H1 (cell line): ENCODE data around the gene SLC27A6. TPM values are rescaled to one million over a fixed set of nuclear protein-coding genes. Genes with fewer than 3 reads are reported as not detected.
"Not testable (repeated sequence)": the region's sequence is repeated elsewhere in the genome, so short reads cannot be mapped to it uniquely, and the experiment has no call there.

Source experiments
- CTCF ChIA-PET: fragments of 300-600 bp; sonication (Branson Sonifier 250); formaldehyde crosslinking; loops from one replicate; lab custom pipeline; 2021; ENCODE audit not compliant: partially characterized antibody; lab: Charles Lee
- POLR2A ChIA-PET: fragments of 300-600 bp; sonication (Branson Sonifier 250); formaldehyde crosslinking; loops from one replicate; lab custom pipeline; 2021; ENCODE audit warnings: inconsistent platforms; ENCODE audit not compliant: partially characterized antibody; lab: Charles Lee
- DNase-seq, 2 experiments: peaks; one replicate each; pipeline versions ENCODE4 v3.0.0 to v3.0.0-alpha.2; 2010 to 2022; ENCODE audit warnings: low spot score in 2 of 2, low read depth in 1 of 2, mixed read lengths in 1 of 2
- FAIRE-seq: peaks from 2 replicates; lab custom pipeline; 2011; peaks lifted over from hg19 to GRCh38; lab: Jason Lieb, UNC
- H2AFZ ChIP-seq: 2 replicates; pipeline ENCODE4 v1.8.1; 2012; ENCODE audit warnings: low read length, inconsistent platforms
- H2AK5ac ChIP-seq: 2 replicates; pipeline ENCODE4 v1.6.1; 2013; ENCODE audit warnings: low read depth, low read length
- H2BK120ac ChIP-seq: replicated peaks from 2 replicates; pipeline ENCODE3; 2013; ENCODE audit warnings: low read depth, low read length, inconsistent platforms
- H2BK12ac ChIP-seq: 2 replicates; pipeline ENCODE4 v1.6.1; 2013; ENCODE audit warnings: low read depth, low read length
- H2BK15ac ChIP-seq: 2 replicates; pipeline ENCODE4 v1.6.1; 2013; ENCODE audit warnings: low read length
- H2BK20ac ChIP-seq: 2 replicates; pipeline ENCODE4 v1.6.1; 2013; ENCODE audit warnings: low read length
- H2BK5ac ChIP-seq: 2 replicates; pipeline ENCODE4 v1.6.1; 2013; ENCODE audit warnings: low read depth, low read length
- H3K14ac ChIP-seq: 2 replicates; pipeline ENCODE4 v1.6.1; 2013; ENCODE audit warnings: inconsistent platforms; ENCODE audit not compliant: insufficient read length
- H3K18ac ChIP-seq: 2 replicates; pipeline ENCODE4 v1.6.1; 2013; ENCODE audit warnings: low read length; ENCODE audit errors: extremely low read depth
- H3K23ac ChIP-seq: 2 replicates; pipeline ENCODE4 v1.6.1; 2013; ENCODE audit warnings: inconsistent platforms; ENCODE audit not compliant: insufficient read length
- H3K23me2 ChIP-seq: 2 replicates; pipeline ENCODE4 v1.6.1; 2013; ENCODE audit warnings: low read depth, low read length
- H3K27ac ChIP-seq: 2 replicates; pipeline ENCODE4 v1.6.1; 2011; ENCODE audit warnings: low read depth, low read length, inconsistent platforms
- H3K27me3 ChIP-seq, 4 experiments: replicated peaks in 1 of 4; 1 replicate in 1 of 4; 2 replicates in 3 of 4; pipeline versions ENCODE4 v1.6.1 to v1.8.1; 2011 to 2013; ENCODE audit warnings: low read length in 3 of 4, mild to moderate bottlenecking in 3 of 4, inconsistent platforms in 2 of 4, mixed read lengths in 2 of 4, moderate library complexity in 1 of 4; ENCODE audit not compliant: control insufficient read depth in 3 of 4, insufficient read depth in 3 of 4; ENCODE audit errors: extremely low read depth in 1 of 4
- H3K36me3 ChIP-seq, 4 experiments: 2 replicates each; pipeline versions ENCODE4 v1.6.1 to v1.8.1; 2011 to 2013; ENCODE audit warnings: mild to moderate bottlenecking in 4 of 4, low read length in 3 of 4, moderate library complexity in 2 of 4, control low read depth in 1 of 4, inconsistent platforms in 1 of 4; ENCODE audit not compliant: insufficient read depth in 4 of 4, control insufficient read depth in 2 of 4
- H3K4ac ChIP-seq: replicated peaks from 2 replicates; pipeline ENCODE3; 2013; ENCODE audit warnings: low read length, low read depth, mixed read lengths, inconsistent platforms; ENCODE audit not compliant: insufficient read length
- H3K4me1 ChIP-seq, 4 experiments: replicated peaks in 1 of 4; 1 replicate in 1 of 4; 2 replicates in 3 of 4; pipeline versions ENCODE4 v1.6.1 to v1.8.1; 2011 to 2013; ENCODE audit warnings: low read length in 3 of 4, inconsistent platforms in 2 of 4, mixed read lengths in 1 of 4; ENCODE audit not compliant: insufficient read depth in 4 of 4, control insufficient read depth in 3 of 4
- H3K4me2 ChIP-seq, 2 experiments: 2 replicates each; pipeline versions ENCODE4 v1.6.1 to v1.8.1; 2011 to 2013; ENCODE audit warnings: low read depth in 2 of 2, low read length in 2 of 2, control low read depth in 1 of 2, inconsistent platforms in 1 of 2, mild to moderate bottlenecking in 1 of 2; ENCODE audit not compliant: insufficient read depth in 1 of 2
- H3K4me3 ChIP-seq, 4 experiments: fragments of 200-600, 300-600 bp in 1 of 4; sonication (generic), shearing (Covaris generic), sonication (Bioruptor Twin) in 1 of 4; 2 replicates each; pipeline versions ENCODE4 v1.5.1 to v1.8.1; 2011 to 2016; ENCODE audit warnings: low read length in 4 of 4, low read depth in 3 of 4, control low read depth in 2 of 4, inconsistent platforms in 2 of 4, mild to moderate bottlenecking in 2 of 4, mixed read lengths in 1 of 4, moderate library complexity in 1 of 4; ENCODE audit not compliant: insufficient read depth in 2 of 4; ENCODE audit errors: extremely low read depth in 1 of 4
- H3K56ac ChIP-seq: replicated peaks from 2 replicates; pipeline ENCODE3; 2013; ENCODE audit warnings: low read depth, mild to moderate bottlenecking, mixed read lengths, low read length, inconsistent platforms; ENCODE audit not compliant: insufficient read length
- H3K79me1 ChIP-seq: 2 replicates; pipeline ENCODE4 v1.6.1; 2013; ENCODE audit warnings: low read depth, low read length, control low read depth
- H3K79me2 ChIP-seq, 2 experiments: 2 replicates each; pipeline versions ENCODE4 v1.6.1 to v1.8.1; 2012 to 2013; ENCODE audit warnings: low read length in 2 of 2, mild to moderate bottlenecking in 2 of 2, inconsistent platforms in 1 of 2; ENCODE audit not compliant: insufficient read depth in 2 of 2, control insufficient read depth in 1 of 2
- H3K9ac ChIP-seq, 4 experiments: replicated peaks in 1 of 4; 1 replicate in 1 of 4; 2 replicates in 3 of 4; pipeline versions ENCODE4 v1.6.1 to v1.8.1; 2011 to 2013; ENCODE audit warnings: low read depth in 3 of 4, low read length in 3 of 4, control low read depth in 2 of 4, mild to moderate bottlenecking in 2 of 4, moderate library complexity in 2 of 4, inconsistent platforms in 1 of 4; ENCODE audit errors: extremely low read depth in 1 of 4
- H3K9me3 ChIP-seq, 2 experiments: 2 replicates each; pipeline versions ENCODE4 v1.6.1 to v1.8.1; 2012 to 2013; ENCODE audit warnings: mild to moderate bottlenecking in 2 of 2, moderate library complexity in 2 of 2, control low read depth in 1 of 2, inconsistent platforms in 1 of 2, low read depth in 1 of 2, low read length in 1 of 2, mixed read lengths in 1 of 2; ENCODE audit not compliant: insufficient read depth in 2 of 2
- H4K20me1 ChIP-seq, 2 experiments: replicated peaks in 1 of 2; 2 replicates each; pipeline versions ENCODE3 to v1.8.1; 2011 to 2013; ENCODE audit warnings: inconsistent platforms in 2 of 2, low read length in 2 of 2, mild to moderate bottlenecking in 1 of 2; ENCODE audit not compliant: insufficient read depth in 2 of 2, control insufficient read depth in 1 of 2
- H4K5ac ChIP-seq: 2 replicates; pipeline ENCODE4 v1.6.1; 2013; ENCODE audit warnings: low read length, low read depth, mixed read lengths, inconsistent platforms; ENCODE audit not compliant: insufficient read length
- H4K8ac ChIP-seq: 2 replicates; pipeline ENCODE4 v1.8.0; 2013; ENCODE audit warnings: mild to moderate bottlenecking, moderate library complexity, low read length, inconsistent platforms; ENCODE audit not compliant: insufficient read depth; ENCODE audit errors: extremely low read depth
- H4K91ac ChIP-seq: replicated peaks from 2 replicates; pipeline ENCODE3; 2013; ENCODE audit warnings: low read length, mixed read lengths, inconsistent platforms; ENCODE audit not compliant: insufficient read length
- WGBS, 2 experiments: shearing (Covaris generic) in 1 of 2; methylation state at CpG; one replicate each; pipeline versions ENCODE4 v1.1.6 to v1.1.7; 2013 to 2015; ENCODE audit warnings: low lambda C conversion rate in 2 of 2, mixed read lengths in 2 of 2, inconsistent platforms in 1 of 2, low coverage in 1 of 2, missing lambda C conversion rate in 1 of 2; ENCODE audit not compliant: insufficient replicate concordance in 2 of 2, insufficient coverage in 1 of 2, insufficient read length in 1 of 2; ENCODE audit errors: extremely low coverage in 1 of 2, missing lambda C conversion rate in 1 of 2; 5-methylcytosine and 5-hydroxymethylcytosine counted together
- polyA plus RNA-seq, 7 experiments: library from polyadenylated mRNA; depleted of rRNA in 3 of 7; stranded (reverse) in 5 of 7; unstranded in 2 of 7; fragments of >200 nt in 5 of 7; fragments of 200-250 nt in 2 of 7; gene quantifications; 1 replicate in 5 of 7; 2 replicates in 1 of 7; 4 replicates in 1 of 7; pipeline versions ENCODE4 v1.2.1 to v1.2.3, GENCODE V29; 2011 to 2013; ENCODE audit warnings: missing spikeins in 2 of 7, mixed read lengths in 2 of 7
- total RNA-seq: library from RNA; stranded (reverse); fragmentation: NEBNext Ultra II Directional; extraction: Animal tissue kit (Norgen Biotek cat#: 25700); gene quantifications from 2 replicates; pipeline ENCODE4 v1.2.1, GENCODE V29; 2021

Gene SLC27A6
- total and polyA plus RNA-seq, 2 of the 8 experiments (the other 6 are each of a cell fraction or from before 2014, with no cell fraction given), result 4.0 to 4.7 TPM

DNA sequence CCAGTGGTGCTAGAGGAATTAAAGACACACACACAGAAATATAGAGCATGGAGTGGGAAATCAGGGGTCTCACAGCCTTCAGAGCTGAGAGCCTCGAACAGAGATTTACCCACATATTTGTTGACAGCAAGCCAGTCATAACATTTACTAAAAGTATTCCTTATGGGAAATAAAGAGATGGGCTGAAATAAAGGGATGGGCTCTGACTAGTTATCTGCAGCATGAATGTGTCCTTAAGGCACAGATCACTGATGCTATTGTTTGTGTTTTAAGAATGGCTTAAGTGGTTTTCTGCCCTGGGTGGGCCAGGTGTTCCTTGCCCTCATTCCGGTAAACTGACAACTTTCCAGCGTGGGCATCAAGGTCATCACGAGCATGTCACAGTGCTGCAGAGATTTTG lies 33.1 kb upstream of the SLC27A6 start:
- H3K4ac ChIP-seq, CTCF ChIA-PET, H3K18ac ChIP-seq, H3K36me3 ChIP-seq, H4K20me1 ChIP-seq, H4K91ac ChIP-seq, H3K79me1 ChIP-seq, H3K23ac ChIP-seq, H4K8ac ChIP-seq, H3K56ac ChIP-seq, H2BK12ac ChIP-seq, H3K4me2 ChIP-seq, FAIRE-seq, H3K9ac ChIP-seq, H3K9me3 ChIP-seq, H3K79me2 ChIP-seq, H4K5ac ChIP-seq, H3K23me2 ChIP-seq, H3K14ac ChIP-seq, H3K27ac ChIP-seq, H3K4me3 ChIP-seq, H2BK5ac ChIP-seq, H2AK5ac ChIP-seq, H2BK120ac ChIP-seq, H3K27me3 ChIP-seq, H2BK15ac ChIP-seq, H3K4me1 ChIP-seq, H2AFZ ChIP-seq, POLR2A ChIA-PET, DNase-seq, H2BK20ac ChIP-seq: not testable (repeated sequence)
- WGBS, 2 experiments, result 98% methylated on average over 3 of the region's 4 CpGs; no CpG with 5 or more reads in 1 of the 2 experiments

DNA sequence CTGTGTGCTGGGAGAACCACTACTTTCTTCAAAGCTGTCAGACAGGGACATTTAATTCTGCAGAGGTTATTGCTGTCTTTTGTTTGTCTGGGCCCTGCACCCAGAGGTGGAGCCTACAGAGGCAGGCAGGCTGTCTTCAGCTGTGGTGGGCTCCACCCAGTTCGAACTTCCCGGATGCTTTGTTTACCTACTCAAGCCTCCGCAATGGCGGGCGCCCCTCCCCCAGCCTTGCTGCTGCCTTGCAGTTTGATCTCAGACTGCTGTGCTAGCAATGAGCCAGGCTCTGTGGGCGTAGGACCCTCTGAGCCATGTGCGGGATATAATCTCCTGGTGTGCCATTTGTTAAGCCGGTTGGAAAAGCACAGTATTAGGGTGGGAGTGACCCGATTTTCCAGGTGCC lies 22.2 kb upstream of the SLC27A6 start:
- H3K9me3 ChIP-seq, FAIRE-seq, H3K79me1 ChIP-seq, H2BK12ac ChIP-seq, H2BK120ac ChIP-seq, H3K23me2 ChIP-seq, H3K36me3 ChIP-seq, H3K27me3 ChIP-seq, H3K4me3 ChIP-seq, H3K4me1 ChIP-seq, H3K27ac ChIP-seq, H4K91ac ChIP-seq, H2BK20ac ChIP-seq, H2BK5ac ChIP-seq, H3K14ac ChIP-seq, H2AK5ac ChIP-seq, H4K5ac ChIP-seq, H3K4ac ChIP-seq, H3K23ac ChIP-seq, CTCF ChIA-PET, POLR2A ChIA-PET, H3K56ac ChIP-seq, H3K79me2 ChIP-seq, H2BK15ac ChIP-seq, DNase-seq, H4K8ac ChIP-seq, H3K9ac ChIP-seq, H4K20me1 ChIP-seq, H2AFZ ChIP-seq, H3K18ac ChIP-seq, H3K4me2 ChIP-seq: not testable (repeated sequence)
- WGBS, 2 experiments, result 92% methylated on average over 7 of the region's 9 CpGs; no CpG with 5 or more reads in 1 of the 2 experiments
